ACHN (cell line): Measurements from ENCODE around the gene SH3RF3.

ENCODE experiments used
- DNase-seq: peaks from one replicate; pipeline ENCODE4 v3.0.0-alpha.2; 2015
- in situ Hi-C: cut with HindIII; loops from 2 replicates; pipeline ENCODE4 v1.10.0; 2017; ENCODE audit warnings: low sequenced_read_pairs, low pct_ligation_motif_present, low pct_unique_long_range_greater_than_20kb

SH3RF3 gene

DNA sequence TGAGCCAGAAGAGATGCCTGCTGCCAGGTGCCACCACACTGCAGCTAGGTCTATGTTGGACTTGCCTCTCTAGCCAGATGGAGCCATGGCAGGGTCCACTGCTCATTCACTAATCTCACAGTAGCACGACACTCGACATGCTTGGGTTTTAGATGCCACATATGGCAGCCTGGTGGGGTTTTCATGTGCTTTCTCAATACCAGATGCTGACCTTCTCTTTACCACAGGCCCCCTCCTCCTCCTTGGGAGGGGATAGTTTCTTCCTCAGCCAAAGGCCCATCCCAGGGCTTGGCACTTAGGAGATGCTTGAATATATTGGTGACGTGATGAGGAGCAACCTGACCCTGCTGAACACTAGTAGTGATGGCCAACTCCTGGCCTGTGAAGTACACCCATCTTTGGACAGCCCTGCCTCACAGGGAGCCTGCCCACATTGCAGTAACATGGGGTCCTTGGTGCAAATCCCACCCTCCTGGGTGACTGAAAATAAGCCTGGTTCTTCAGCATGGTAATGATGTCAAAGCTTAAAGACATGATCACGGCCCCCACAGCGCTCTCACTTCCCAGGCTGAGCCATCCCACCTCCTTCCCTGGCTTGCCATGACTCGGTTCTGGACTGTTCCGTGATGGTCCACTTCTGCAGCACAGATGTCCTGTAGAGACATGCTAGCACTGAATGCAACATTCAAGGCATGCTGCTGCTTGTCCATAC, 227.5 kb downstream of the SH3RF3 start:
- in situ Hi-C loops: no loop called here
- no peak for DNase-seq

DNA sequence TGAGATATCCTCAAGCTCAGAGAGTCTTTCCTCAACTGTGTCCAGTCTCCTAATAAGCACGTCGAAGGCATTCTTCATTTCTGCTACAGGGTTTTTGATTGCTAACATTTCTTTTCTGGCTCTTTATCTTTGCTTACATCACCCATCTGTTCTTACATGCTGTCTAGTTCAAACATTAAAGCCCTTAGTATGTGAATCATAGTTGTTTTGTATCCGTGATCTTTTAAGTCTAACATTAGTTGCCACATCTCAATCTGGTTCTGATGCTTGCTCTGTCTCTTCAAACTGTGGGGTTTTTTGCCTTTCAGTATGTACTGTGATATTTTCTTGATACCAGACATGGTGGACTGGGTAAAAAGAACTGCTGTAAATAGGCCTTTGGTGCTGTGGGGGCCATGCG, 235.2 kb downstream of the SH3RF3 start:
- in situ Hi-C loops: no loop called here
- no peak for DNase-seq

DNA sequence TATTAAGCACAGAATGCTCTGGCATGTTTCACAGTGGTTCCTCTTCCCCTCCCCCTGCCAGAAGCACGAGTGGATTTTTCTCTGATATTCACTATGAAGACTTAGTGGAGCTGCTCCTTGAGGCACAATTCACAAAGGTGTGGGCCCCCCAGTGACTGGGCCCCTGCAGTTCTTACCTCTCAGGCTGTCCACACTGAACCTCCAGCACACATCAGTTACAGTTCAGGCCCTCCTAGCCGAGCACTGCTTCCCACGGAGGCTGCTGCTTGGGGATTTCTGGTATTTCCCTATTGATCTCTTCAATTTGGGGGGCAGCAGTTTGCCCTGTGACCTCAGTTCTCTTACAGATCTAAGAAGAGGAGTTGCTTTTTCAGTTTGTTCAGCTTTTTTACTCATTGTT, 236.1 kb downstream of the SH3RF3 start:
- no peak for DNase-seq
- in situ Hi-C loops: no loop called here

DNA sequence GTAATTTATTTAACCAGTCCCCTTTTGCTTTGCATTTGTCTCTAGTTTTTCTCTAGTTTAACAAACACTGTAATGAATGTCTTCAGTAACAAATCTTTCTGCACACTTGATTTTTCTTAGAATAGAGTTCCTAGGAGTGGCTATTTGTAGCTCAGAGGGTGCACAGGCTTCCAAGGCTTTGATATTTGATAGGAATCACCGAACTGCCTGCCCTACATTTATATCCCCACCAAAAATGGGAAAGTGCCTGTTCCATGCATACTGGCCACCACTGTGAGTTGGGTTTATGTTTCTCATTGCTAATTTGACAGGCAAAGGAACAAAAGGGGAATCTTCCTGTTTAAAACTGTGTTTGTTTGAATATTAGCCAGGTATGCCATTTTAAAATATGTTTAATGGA, 238.7 kb downstream of the SH3RF3 start:
- DNase-seq: no peak
- in situ Hi-C loops: no loop called here

DNA sequence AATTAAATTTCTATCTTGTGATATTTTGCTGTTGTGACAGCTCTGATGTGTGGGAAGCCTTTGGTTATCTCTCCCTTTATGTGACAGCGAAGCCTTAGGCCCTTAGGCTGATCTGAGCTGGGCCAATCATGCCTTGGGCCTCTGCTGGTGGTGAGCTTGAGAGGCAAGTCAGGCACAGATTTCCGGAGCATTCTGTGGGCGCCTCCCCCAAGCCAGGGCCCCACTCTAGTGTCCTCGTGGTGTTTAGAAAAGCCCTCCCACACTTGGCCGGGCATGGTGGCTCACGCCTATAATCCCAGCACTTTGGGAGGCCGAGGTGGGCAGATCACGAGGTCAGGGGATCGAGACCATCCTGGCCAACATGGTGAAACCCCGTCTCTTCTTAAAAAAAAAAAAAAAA, 239.8 kb downstream of the SH3RF3 start:
- in situ Hi-C loops: no loop called here
- no peak for DNase-seq

DNA sequence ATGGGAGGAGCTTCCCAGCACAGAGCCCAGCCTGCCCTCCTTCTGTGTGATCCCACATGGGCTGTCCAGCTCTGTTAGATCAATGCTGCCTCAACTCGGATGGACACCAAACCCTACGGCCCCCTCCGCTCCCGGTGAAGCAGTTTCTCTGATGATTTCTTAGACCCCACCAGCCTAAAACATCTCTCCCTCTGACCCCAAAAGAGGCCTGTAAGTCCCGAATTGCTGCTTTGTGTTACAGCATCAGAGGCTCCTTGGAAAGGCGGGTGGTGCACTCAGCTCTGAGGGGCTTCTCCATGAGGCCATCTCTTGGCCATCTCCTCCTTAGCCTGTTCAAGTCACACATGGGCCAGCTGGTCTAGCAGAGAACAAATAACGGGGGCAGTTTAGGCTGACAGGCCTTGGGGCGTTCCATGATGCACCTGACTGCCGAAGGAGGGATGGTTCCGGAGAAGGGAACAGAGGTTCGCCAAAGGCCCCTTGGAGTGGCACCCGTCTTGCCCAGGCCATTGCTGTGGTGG, 240.7 kb downstream of the SH3RF3 start:
- DNase-seq: no peak
- in situ Hi-C loops: no loop called here

DNA sequence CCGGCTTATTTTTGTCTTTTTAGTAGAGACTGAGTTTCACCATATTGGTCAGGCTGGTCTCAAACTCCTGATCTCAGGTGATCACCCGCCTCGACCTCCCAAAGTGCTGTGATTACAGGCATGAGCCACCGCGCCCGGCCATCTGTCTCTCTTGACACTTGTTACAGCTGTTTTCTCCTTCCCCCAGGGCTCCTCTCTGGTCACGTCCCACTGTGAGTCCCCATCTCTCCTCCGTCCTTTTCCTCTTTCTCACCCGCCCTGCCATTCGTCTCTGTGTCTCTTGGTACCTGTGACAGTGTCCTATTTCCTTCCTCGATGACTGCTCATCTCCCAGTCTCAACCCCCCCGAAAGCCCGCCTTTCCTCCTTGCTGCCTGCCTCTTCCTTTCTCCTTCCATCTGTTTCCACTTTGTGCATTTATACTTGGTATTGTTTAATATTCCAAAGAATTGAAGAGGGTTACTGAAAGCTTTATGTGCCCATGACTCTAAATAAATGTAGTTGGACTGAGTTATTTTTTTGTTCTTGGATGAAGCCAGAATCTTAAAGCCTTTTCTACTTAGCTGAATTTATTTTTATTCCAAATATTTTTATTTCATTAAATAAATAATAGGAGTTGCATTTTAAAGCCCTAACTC, 241.5 kb downstream of the SH3RF3 start:
- no peak for DNase-seq
- in situ Hi-C loops: no loop called here

DNA sequence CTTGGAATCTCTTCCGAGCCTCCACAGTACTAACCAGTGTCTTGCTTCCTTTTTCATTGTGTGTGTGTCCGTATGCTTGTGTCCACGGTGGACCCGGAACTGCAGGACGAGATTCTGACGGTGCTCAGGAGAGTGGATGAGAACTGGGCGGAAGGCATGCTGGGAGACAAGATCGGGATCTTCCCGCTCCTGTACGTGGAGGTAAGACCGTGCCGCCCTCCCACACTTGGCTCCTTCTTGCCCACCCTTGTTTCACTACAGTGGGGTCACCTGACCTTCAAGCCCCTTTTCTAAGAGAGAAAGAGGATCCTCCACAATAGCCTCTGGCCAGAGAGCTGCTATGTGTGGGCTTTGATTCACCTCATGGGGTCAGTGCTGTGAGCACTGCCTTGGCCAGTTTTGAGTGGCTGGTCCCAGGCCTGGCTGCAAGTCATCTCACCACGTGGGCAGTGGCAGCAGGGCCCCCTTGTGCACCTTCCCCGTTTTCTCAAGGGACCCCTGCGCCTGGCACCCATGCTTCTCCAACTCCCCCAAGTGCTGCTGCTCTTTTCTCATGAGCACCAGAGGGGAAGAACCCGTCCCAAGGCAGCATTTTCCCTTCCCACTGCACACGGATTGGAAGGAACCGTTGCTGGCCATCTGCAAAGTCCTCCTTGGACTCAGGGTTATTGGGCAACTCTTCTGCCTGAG, 242.6 kb downstream of the SH3RF3 start:
- DNase-seq: no peak
- in situ Hi-C loops: no loop called here

DNA sequence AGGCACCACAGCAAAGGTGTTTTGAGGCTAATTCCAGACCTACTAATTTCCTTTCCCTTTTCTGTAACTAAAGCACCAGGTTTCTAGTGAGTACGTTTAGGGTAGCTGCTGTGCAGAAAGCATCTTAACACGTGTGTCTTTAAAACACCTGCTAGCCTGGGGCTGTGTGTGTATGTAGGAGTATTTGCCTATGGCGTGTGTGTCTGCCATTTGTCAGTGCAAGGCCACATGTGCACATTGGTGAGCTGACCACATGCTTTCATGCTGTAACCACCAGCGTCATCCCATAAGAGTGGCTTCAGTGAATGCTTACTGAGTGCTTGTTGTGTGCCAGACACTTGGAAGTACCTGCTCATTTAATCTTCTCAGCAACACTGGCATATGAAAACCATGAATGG, 243.2 kb downstream of the SH3RF3 start:
- no peak for DNase-seq
- in situ Hi-C loops: no loop called here

DNA sequence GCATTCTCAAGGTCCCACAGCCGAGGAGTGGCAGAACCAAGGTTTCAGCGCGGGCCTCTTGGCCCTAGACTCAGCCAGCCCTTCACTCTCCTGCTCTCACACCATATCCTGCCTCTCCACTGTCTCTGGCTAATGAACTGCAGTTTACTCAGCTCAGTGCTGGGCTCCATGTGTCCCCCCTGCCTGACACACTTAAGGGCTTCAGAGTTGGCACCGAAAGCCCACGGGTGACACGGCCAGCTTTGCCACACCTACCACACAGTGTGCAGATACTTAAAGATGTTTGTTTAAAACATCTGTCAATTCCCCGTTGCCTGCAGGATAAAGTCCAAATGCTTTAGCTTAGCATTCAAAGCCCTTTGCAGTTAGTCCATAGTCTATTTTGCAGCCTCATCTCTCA, 243.6 kb downstream of the SH3RF3 start:
- in situ Hi-C loops: no loop called here
- DNase-seq: no peak

DNA sequence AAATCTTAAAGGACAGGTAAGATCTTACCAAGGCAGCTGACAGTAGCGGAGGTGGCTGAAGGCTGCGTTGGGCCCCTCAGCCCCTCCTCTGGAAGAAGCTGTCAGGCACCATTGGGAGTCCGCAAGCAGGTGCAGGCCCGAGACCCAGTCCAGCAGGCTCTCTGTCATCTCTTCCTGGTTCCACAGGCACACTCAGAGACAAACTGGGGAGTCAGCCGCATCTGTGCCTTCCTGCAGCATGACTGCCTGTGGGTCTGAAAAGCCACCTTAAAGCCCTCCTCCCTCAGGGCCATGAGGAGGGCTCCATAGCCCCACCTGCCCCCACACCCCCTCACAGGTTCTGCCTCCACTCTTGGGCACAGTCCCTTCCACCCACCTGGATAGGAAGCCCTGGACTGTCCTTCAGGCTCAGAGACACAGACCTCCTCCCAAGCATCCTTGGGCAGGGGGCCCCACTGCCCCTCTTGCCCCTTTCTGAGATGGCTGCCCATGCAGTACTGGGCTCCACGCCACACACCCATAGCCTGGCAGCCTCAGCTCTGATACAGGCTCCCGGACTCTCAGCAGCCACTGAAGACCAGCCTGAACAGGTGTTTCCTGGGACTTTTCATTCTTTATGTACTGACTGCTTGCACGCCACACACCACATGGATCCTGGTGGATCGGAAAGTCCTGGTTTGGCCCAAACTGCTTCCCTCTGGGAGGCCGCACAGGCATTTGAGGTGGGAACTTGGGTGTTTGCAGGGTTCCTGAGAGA, 245.0 kb downstream of the SH3RF3 start:
- in situ Hi-C loops: no loop called here
- no peak for DNase-seq

DNA sequence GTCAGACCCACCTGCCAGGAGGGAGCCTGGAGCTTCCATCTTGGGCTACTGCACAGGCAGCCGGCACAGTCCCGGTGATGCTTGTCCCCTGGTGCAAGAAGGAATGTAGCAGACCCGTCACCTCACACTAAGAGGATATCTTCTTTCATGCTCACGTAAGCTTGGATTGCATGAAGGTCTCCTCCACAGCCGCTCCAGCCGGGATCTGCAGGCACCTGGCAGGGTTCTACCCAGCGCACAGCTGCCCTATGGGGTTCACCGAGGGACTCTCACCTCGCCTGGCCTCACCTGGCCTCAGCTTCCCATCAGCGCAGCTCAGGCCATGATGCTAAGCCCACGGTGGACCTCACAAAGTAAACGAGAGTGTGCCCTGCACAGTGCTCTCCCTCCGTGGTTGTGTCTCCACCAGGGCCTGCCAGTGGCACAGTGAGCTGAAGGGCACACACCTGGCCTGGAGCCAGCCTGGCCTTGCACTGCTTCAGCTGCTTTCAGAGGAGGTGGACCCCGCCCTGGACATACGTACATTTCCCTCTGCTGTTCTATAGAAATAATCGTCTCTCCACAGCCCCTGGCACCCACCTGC, 245.6 kb downstream of the SH3RF3 start:
- DNase-seq: no peak
- in situ Hi-C loops: no loop called here

DNA sequence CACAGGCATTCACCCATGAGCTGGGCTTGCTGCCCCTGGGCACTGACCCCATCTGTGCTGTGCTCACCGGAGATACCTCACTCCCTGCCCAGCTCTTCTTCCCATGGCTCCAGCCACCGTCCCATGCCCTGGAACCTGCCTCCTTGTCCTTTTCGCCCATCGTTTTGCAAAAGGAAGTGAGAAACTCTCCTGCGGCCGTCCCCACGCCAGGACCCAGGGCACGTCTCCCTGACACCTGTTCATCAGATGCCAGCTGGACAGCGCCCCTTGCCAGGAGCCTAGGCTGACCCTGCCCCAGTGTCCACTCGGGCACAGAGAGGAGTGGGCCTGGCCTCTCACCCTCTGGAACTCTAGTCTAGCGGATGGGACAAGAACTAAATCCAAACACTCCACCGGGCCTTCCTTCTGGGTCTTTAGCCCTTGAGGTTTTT, 246.1 kb downstream of the SH3RF3 start:
- in situ Hi-C loops: no loop called here
- no peak for DNase-seq

DNA sequence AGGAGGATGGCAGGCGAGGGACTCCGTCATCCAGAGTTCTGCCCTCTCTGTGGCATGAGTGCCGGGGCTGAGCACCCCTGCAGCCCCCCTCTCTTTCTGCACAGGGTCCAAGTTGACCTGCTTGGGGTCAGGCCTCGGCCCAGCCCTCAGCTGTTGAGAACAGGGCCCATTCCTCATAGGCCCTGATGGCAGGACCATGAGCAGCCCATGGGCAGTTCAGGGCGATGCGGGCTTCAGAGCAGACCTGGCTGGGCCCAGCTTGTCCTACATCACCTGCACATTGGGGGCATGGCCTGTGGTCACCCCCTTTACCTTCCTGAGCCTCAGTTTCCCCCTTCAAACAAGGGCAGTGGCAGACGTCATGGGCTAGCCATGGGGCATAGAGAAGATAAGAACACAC, 246.7 kb downstream of the SH3RF3 start:
- in situ Hi-C loops: no loop called here
- DNase-seq: no peak

DNA sequence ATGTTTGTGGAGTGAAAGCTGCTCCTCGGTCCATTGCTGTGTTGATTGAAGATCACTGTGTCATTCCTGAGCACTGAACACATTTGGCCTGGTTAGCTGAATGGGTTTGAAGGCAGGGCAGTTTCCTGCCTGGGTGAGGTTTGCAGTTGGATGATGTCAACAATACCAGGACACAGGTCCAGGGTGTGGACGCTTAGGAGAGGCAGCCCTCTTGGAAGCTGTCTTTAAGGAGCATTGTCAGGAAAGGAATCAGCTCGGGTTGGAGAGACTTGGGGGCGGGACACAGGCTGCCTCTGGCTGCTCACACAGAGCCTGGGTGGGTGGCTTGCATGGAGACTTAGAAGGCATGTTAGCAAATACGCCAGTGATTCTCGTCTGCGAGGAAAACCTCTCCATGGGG, 247.1 kb downstream of the SH3RF3 start:
- in situ Hi-C loops: no loop called here
- no peak for DNase-seq

DNA sequence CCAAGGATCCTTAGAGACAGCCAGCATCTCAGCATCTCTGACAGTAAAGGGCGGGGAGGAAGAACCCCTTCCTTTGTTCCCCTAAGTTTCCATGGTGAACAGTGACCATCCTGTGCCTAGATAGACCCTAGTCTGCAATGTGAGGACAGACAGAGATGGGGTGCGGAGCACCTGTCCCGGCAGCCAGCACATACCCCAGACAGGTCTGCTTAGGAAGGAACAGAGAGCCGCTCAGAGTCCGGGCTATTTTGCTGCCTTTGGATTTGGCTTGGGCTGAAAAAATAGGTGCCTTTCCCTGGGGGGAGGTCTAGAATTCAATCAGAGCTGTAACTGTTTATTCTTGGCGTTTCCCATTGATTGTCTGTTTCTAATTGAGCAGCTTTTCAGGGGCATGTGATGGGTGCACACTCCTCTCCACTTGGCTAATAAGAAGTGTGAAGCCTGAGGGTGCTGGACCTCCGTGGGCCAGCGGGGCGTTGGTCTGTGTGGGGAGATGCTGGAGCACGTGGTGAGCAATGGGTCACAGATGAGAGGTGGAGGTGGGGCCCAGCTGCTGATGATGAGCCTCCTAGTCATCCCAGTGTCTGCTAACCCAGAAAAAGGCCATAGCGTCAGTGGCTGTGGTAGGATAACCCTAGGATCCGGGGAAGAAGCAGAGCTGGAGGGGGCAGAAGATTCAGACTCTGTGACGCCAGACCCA, 247.9 kb downstream of the SH3RF3 start:
- DNase-seq: no peak
- in situ Hi-C loops: no loop called here

DNA sequence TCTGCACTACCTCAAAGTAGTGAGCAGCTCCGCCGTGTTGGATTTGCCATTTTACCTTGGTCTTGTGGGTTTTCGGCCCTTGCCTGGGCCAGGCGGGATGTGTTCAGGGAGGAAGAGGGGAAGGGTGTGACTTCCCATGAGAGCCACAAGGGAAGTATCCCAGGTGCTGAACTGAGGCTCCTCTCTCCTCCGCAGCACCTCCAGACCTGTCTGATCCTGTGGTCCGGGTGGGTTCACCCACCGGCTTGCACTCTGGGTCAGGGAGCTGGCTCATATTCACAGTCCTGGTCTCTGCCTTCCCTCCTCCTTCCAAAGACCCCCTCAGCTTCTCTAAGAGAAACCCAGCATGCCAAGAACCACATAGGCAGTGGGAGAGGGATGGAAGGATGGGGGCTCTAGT, 249.0 kb downstream of the SH3RF3 start:
- in situ Hi-C loops: no loop called here
- DNase-seq: no peak

DNA sequence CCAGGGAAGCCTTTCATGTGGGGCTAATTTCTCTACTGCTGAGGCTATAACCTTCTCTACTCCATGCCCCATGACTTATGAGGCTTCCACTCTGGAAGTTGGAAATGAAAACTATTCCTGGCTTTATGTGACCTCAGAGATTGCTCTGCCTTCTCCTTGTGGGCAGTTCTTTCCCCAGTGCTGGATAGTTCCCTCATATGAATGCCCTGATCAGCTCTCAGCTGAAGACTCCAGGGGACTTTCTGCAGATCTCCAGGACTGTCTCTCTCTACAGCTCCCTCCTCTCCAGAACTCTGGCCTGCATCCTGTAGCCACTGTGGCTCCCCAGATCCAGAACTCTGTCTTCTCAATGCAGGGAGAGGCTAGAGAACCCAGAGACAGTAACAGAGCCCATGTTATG, 249.7 kb downstream of the SH3RF3 start:
- in situ Hi-C loops: no loop called here
- no peak for DNase-seq
